Measurements from ENCODE around the gene LCP2. TPM values are rescaled to one million over a fixed set of nuclear protein-coding genes. Genes with fewer than 3 reads are reported as not detected.
A peak's percentile ranks its signal among the peaks of the same experiment; 100 is the strongest.

Gene LCP2
- total RNA-seq, 4 donors from 2014 or later: 1.5 to 8.9 (median 7.7) TPM; not detected in 1

DNA sequence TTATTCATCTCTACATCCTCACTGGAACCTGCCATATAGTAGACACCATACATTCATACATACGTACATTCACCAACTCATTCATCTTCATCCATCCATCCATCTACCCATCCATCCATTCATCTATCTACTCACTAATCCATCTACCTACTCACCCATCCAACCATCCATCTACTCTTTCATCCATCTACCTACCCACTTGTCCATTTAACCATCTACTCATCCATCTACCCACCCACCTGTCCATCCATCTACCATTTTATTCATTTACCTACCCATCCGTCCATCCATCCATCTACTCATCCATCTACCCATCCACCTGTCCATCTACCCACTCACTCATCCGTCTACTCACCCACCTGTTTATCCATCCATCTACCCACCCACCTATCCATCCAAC lies 31.9 kb upstream of the LCP2 start:
- Histone ChIP-seq H3K4me1 (peaks cover 37% of the 10 kb centered on the region), H3K9me3 (no peaks in the 10 kb centered on the region), H3K36me3 (no peaks in the 10 kb centered on the region), H3K27ac (peak overlapping the region; percentile 1), H3K4me3 (no peak overlapping the region), H3K27me3 (no peaks in the 10 kb centered on the region)
- WGBS: 59% methylated on average over 3 of the region's 3 CpGs
- DNase-seq (ENCODE audit: low spot score in 2 of 2): no peak
- TF ChIP-seq POLR2A (IDR thresholded peaks at IDR 0.05) (no peak), CTCF (IDR thresholded peaks at IDR 0.05) (no peak), EP300 (IDR thresholded peaks at IDR 0.05) (no peak), POLR2AphosphoS5 (IDR thresholded peaks at IDR 0.05) (no peak)

GRCh38 chr5:170327829-170328228 lies 30.3 kb upstream of the LCP2 start:
- Histone ChIP-seq H3K36me3 (no peaks in the 10 kb centered on the region), H3K27ac (no peak overlapping the region), H3K9me3 (no peaks in the 10 kb centered on the region), H3K27me3 (no peaks in the 10 kb centered on the region), H3K4me3 (no peak overlapping the region), H3K4me1 (peaks cover 22% of the 10 kb centered on the region)
- 82% methylated on average over 2 of the region's 2 CpGs for WGBS
- DNase-seq (ENCODE audit: low spot score in 2 of 2): no peak
- no peak for TF ChIP-seq POLR2A (IDR thresholded peaks at IDR 0.05)
- TF ChIP-seq EP300 (IDR thresholded peaks at IDR 0.05): no peak
- TF ChIP-seq POLR2AphosphoS5 (IDR thresholded peaks at IDR 0.05): no peak
- no peak for TF ChIP-seq CTCF (IDR thresholded peaks at IDR 0.05)

DNA sequence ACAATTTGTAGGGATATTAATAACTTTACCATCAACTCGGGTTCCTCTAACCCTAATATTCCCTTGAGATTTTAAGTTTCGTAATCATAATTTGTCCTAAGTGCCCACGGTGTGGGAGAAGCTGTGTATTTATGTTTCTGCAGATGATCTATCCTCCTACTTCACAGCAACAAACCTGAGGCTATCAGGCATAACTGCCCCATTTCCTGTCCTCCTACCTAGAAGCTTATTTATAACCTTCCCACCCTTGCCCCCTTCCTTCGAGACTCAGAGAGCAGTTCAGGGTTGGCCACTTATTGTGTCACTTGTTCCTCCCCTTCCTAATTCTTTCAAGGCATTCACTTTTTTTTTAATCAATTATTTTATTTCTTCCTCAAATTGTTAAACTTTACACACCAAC lies 29.6 kb upstream of the LCP2 start:
- Histone ChIP-seq H3K36me3 (no peaks in the 10 kb centered on the region), H3K27me3 (no peaks in the 10 kb centered on the region), H3K4me3 (no peak overlapping the region), H3K9me3 (no peaks in the 10 kb centered on the region), H3K27ac (no peak overlapping the region), H3K4me1 (peaks cover 16% of the 10 kb centered on the region)
- TF ChIP-seq POLR2AphosphoS5 (IDR thresholded peaks at IDR 0.05): no peak
- no peak for TF ChIP-seq EP300 (IDR thresholded peaks at IDR 0.05)
- no peak for TF ChIP-seq POLR2A (IDR thresholded peaks at IDR 0.05)
- TF ChIP-seq CTCF (IDR thresholded peaks at IDR 0.05): no peak
- 51% methylated on average over 4 of the region's 4 CpGs for WGBS
- DNase-seq (ENCODE audit: low spot score in 2 of 2): no peak

DNA sequence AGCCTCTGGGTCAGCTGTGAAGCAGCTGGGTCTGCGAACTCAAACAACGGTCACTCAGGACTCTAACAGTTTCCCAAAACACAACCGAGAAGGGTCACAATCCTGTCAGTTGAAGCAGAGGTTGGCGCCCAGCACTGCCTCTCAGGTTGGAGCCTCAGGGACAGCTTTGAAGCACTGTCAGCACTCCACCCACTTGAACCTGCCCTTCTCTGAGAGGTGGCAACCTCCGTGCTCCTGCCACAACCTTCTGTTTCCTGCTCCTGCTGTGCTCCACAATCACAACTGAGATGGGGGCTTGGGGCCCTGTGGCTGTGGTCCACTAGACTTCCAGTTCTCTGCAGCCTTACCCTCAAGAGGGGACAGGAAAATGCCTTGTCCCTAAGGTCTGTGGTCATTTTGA lies 21.7 kb upstream of the LCP2 start:
- H3K36me3 ChIP-seq: no peaks in the 10 kb centered on the region
- no peaks in the 10 kb centered on the region for H3K27me3 ChIP-seq
- no peak overlapping the region for H3K4me3 ChIP-seq
- WGBS: 71% methylated on average over 5 of the region's 5 CpGs
- no peak overlapping the region for H3K27ac ChIP-seq
- TF ChIP-seq POLR2AphosphoS5 (IDR thresholded peaks at IDR 0.05): no peak
- TF ChIP-seq EP300 (IDR thresholded peaks at IDR 0.05): no peak
- TF ChIP-seq POLR2A (IDR thresholded peaks at IDR 0.05): no peak
- TF ChIP-seq CTCF (IDR thresholded peaks at IDR 0.05): no peak
- DNase-seq (ENCODE audit: low spot score in 2 of 2): no peak
- H3K4me1 ChIP-seq: peaks cover 13% of the 10 kb centered on the region
- H3K9me3 ChIP-seq: no peaks in the 10 kb centered on the region

DNA sequence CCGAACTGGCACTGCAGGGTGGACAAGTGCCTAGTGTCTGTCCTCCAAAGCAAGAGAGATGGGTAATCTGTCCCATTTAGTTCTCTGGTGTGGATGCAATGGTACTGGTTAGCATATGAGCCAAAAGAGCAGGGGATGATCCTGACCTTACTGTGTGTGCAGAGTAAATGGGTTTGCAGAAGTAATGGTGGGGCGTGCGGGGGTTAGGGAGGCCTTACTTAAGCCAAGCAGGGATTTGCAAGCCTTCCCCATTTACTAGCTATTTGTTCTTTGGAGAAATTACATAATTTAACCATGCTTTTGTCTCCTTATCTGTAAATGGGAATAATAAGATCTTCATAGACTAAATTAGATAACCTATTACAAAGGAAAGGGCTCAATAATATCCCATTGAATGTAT lies 19.9 kb upstream of the LCP2 start:
- no peak overlapping the region for H3K4me3 ChIP-seq
- H3K27me3 ChIP-seq: no peaks in the 10 kb centered on the region
- 97% methylated on average over 3 of the region's 3 CpGs for WGBS
- peaks cover 21% of the 10 kb centered on the region for H3K4me1 ChIP-seq
- no peak for TF ChIP-seq POLR2AphosphoS5 (IDR thresholded peaks at IDR 0.05)
- TF ChIP-seq POLR2A (IDR thresholded peaks at IDR 0.05): no peak
- no peak for TF ChIP-seq CTCF (IDR thresholded peaks at IDR 0.05)
- TF ChIP-seq EP300 (IDR thresholded peaks at IDR 0.05): no peak
- H3K36me3 ChIP-seq: no peaks in the 10 kb centered on the region
- H3K27ac ChIP-seq: no peak overlapping the region
- H3K9me3 ChIP-seq: no peaks in the 10 kb centered on the region
- DNase-seq (ENCODE audit: low spot score in 2 of 2): no peak
